ENCODE data around the gene KLHDC10. TPM values are rescaled to one million over a fixed set of nuclear protein-coding genes. Genes with fewer than 3 reads are reported as not detected.
"Not testable (repeated sequence)": the region's sequence is repeated elsewhere in the genome, so short reads cannot be mapped to it uniquely, and the experiment has no call there.

The KLHDC10 gene
- total RNA-seq, 1 donor from 2014 or later, result 13.5 TPM

GRCh38 chr7:130102588-130102987 lies 32.3 kb downstream of the KLHDC10 start:
- Histone ChIP-seq H3K27ac (no peak overlapping the region), H3K4me1 (no peaks in the 10 kb centered on the region), H3K27me3 (no peaks in the 10 kb centered on the region), H3K9me3 (no peaks in the 10 kb centered on the region), H3K4me3 (no peak overlapping the region), H3K36me3 (no peaks in the 10 kb centered on the region)
- intact Hi-C loops (cut with DNase I), result no loop called here
- no peak for DNase-seq (ENCODE audit: extremely low spot score in 2 of 2)
- TF ChIP-seq POLR2A (IDR thresholded peaks at IDR 0.05), result no peak
- no peak for TF ChIP-seq POLR2AphosphoS5 (IDR thresholded peaks at IDR 0.05; ENCODE audit: insufficient read depth in 1 of 2, low read depth in 1 of 2)
- TF ChIP-seq, protein P1, sequence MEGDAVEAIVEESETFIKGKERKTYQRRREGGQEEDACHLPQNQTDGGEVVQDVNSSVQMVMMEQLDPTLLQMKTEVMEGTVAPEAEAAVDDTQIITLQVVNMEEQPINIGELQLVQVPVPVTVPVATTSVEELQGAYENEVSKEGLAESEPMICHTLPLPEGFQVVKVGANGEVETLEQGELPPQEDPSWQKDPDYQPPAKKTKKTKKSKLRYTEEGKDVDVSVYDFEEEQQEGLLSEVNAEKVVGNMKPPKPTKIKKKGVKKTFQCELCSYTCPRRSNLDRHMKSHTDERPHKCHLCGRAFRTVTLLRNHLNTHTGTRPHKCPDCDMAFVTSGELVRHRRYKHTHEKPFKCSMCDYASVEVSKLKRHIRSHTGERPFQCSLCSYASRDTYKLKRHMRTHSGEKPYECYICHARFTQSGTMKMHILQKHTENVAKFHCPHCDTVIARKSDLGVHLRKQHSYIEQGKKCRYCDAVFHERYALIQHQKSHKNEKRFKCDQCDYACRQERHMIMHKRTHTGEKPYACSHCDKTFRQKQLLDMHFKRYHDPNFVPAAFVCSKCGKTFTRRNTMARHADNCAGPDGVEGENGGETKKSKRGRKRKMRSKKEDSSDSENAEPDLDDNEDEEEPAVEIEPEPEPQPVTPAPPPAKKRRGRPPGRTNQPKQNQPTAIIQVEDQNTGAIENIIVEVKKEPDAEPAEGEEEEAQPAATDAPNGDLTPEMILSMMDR (IDR thresholded peaks at IDR 0.05), result no peak

- no peaks in the 10 kb centered on the region for H3K36me3 ChIP-seq
- TF ChIP-seq POLR2AphosphoS5 (IDR thresholded peaks at IDR 0.05; ENCODE audit: insufficient read depth in 1 of 2, low read depth in 1 of 2) (no peak), POLR2A (IDR thresholded peaks at IDR 0.05) (no peak)
- TF ChIP-seq, protein P1 (IDR thresholded peaks at IDR 0.05), result no peak
- H3K27me3 ChIP-seq, result no peaks in the 10 kb centered on the region
Measured at GRCh38 chr7:130107949-130108674, 37.8 kb downstream of the KLHDC10 start.

GRCh38 chr7:130108809-130109208 lies 38.5 kb downstream of the KLHDC10 start:
- DNase-seq (ENCODE audit: extremely low spot score in 2 of 2), result no peak
- H3K36me3 ChIP-seq, result no peaks in the 10 kb centered on the region
- TF ChIP-seq, protein P1 (IDR thresholded peaks at IDR 0.05), result no peak
- TF ChIP-seq POLR2AphosphoS5 (IDR thresholded peaks at IDR 0.05; ENCODE audit: insufficient read depth in 1 of 2, low read depth in 1 of 2) (no peak), POLR2A (IDR thresholded peaks at IDR 0.05) (no peak)
- H3K9me3 ChIP-seq, result no peaks in the 10 kb centered on the region
- H3K27ac ChIP-seq, result no peak overlapping the region
- intact Hi-C loops (cut with DNase I), result no loop called here
- no peaks in the 10 kb centered on the region for H3K27me3 ChIP-seq
- no peaks in the 10 kb centered on the region for H3K4me1 ChIP-seq
- H3K4me3 ChIP-seq, result no peak overlapping the region

More at GRCh38 chr7:130107949-130108674, 37.8 kb downstream of the KLHDC10 start:
- no peaks in the 10 kb centered on the region for H3K4me1 ChIP-seq
- H3K9me3 ChIP-seq, result no peaks in the 10 kb centered on the region
- no peak overlapping the region for H3K27ac ChIP-seq
- DNase-seq (ENCODE audit: extremely low spot score in 2 of 2), result no peak
- no peak overlapping the region for H3K4me3 ChIP-seq
- intact Hi-C loops (cut with DNase I), result no loop called here

GRCh38 chr7:130112093-130112492 lies 41.8 kb downstream of the KLHDC10 start:
- TF ChIP-seq POLR2A (IDR thresholded peaks at IDR 0.05), result no peak
- TF ChIP-seq POLR2AphosphoS5 (IDR thresholded peaks at IDR 0.05; ENCODE audit: insufficient read depth in 1 of 2, low read depth in 1 of 2), result no peak
- TF ChIP-seq, protein P1 (IDR thresholded peaks at IDR 0.05), result no peak
- H3K36me3 ChIP-seq, result no peaks in the 10 kb centered on the region
- DNase-seq (ENCODE audit: extremely low spot score in 2 of 2), result no peak
- H3K4me1 ChIP-seq, result no peaks in the 10 kb centered on the region
- no peaks in the 10 kb centered on the region for H3K27me3 ChIP-seq
- intact Hi-C loops (cut with DNase I), result no loop called here
- no peak overlapping the region for H3K4me3 ChIP-seq
- no peaks in the 10 kb centered on the region for H3K9me3 ChIP-seq
- H3K27ac ChIP-seq, result no peak overlapping the region

GRCh38 chr7:130112662-130113425 lies 42.5 kb downstream of the KLHDC10 start:
- Histone ChIP-seq H3K36me3 (no peaks in the 10 kb centered on the region), H3K4me3 (no peak overlapping the region), H3K27me3 (no peaks in the 10 kb centered on the region), H3K4me1 (no peaks in the 10 kb centered on the region), H3K27ac (no peak overlapping the region), H3K9me3 (no peaks in the 10 kb centered on the region)
- no peak for DNase-seq (ENCODE audit: extremely low spot score in 2 of 2)
- no peak for TF ChIP-seq POLR2A (IDR thresholded peaks at IDR 0.05)
- intact Hi-C loops (cut with DNase I), result no loop called here

GRCh38 chr7:130113426-130113805 lies 43.1 kb downstream of the KLHDC10 start:
- H3K4me1 ChIP-seq; H3K36me3 ChIP-seq; intact Hi-C loops (cut with DNase I); H3K27me3 ChIP-seq; H3K27ac ChIP-seq; H3K4me3 ChIP-seq; DNase-seq (ENCODE audit: extremely low spot score in 2 of 2); H3K9me3 ChIP-seq: not testable (repeated sequence)

Data from vagina (tissue), 2 donors.